ELR (cell line): ENCODE measurements around the gene RDH13.
"Not testable (repeated sequence)": the region's sequence is repeated elsewhere in the genome, so short reads cannot be mapped to it uniquely, and the experiment has no call there.

ENCODE experiments used
- DNase-seq: peaks from one replicate; pipeline ENCODE4 v3.0.0-alpha.2; 2015; ENCODE audit warnings: low read depth

The RDH13 gene

DNA sequence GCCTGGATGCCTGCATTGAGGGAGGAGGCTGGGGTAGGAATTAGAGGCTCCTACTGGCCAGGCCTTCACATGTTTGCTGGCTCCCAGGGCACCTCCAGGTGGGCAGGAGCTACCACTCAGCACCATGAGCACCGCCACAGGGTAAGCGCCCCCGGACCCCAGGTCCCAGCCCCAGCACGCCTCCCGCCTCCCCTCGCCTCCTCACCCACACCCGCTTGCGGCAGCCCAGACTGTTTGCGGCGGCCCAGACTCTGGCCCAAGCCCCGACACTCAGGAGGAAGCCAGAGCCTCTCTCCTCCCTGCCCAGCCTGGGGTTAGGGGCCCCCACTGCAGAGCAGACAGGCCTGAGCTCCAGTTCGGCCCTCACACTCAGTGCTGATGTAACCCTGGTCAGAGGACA is 13.4 kb upstream of the RDH13 start:
- DNase-seq, result no peak

DNA sequence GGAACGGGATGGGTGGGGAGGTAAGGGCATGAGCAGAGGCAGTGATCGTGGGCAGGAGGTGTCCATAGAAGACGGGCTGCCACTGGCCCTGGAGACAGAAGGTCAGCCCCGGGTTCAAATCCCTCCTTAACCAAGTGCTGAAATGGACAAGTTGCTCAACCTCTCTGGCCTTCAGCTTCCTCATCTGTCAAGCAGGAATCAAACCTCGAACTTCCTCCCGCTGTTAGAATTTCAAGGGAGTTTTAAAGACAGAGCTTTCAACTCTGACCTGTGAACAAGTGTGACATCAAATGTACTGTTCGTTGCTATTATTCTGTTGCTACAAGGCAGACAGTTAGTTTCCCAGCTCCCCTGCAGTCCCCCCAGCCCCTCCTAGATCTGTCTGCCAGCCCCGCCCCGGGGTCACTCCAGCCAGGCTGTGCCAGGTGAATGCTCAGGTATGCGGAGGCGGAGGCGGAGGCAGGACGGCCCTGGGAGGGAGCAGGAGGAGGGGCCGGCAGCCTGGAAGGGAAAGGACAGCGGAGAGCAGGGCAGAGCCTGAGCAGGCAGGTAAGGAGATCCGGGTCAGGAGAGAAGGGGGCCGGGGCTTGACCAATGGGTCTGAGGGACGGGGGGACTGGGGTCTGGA is 12.5 kb upstream of the RDH13 start, which contains the start of gene EPS8L1:
Gene EPS8L1 (plus strand): TSS at position 499 of the 628 bp plus-strand sequence. CDS start 576 bp downstream, outside the sequence.
- no peak for DNase-seq

DNA sequence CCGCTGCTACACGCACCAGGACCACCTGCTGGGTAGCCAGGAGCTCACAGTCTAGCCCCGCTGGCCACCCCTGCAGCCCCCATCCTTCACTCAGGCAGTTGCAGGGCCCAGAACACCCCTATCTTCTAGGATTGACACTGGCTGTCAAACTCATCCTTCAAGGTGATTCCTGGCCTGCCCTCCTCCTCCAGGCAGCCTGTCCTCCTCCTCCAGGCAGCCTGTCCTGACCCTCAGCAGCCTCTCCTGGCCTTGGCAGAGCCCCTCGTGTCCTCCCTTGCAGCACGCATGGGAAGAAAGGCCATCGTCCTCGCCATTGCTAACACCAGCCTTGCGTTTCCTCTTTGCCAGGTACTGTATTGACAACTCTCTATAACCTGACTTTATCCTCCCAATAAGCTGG is 9.0 kb upstream of the RDH13 start:
- DNase-seq, result no peak

DNA sequence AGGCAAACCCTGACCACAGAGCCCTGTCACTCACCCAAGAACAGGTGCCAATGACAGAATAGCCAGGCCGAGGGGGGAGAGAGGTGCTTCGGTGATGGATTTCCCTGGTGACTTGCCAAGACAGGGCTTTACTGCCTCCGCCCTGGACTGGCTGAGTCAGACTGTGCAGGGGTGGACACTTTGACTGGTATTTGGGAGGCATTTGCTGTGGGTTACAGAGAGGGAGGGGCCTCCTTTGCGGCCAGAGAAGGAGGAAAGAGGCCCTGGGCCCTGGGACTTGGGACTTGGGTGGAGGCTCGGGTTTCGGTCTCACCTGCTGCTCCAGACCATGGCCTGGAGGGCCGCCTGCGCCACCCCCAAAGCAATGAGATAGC is 8.2 kb upstream of the RDH13 start:
- peak; percentile 72 for DNase-seq

DNA sequence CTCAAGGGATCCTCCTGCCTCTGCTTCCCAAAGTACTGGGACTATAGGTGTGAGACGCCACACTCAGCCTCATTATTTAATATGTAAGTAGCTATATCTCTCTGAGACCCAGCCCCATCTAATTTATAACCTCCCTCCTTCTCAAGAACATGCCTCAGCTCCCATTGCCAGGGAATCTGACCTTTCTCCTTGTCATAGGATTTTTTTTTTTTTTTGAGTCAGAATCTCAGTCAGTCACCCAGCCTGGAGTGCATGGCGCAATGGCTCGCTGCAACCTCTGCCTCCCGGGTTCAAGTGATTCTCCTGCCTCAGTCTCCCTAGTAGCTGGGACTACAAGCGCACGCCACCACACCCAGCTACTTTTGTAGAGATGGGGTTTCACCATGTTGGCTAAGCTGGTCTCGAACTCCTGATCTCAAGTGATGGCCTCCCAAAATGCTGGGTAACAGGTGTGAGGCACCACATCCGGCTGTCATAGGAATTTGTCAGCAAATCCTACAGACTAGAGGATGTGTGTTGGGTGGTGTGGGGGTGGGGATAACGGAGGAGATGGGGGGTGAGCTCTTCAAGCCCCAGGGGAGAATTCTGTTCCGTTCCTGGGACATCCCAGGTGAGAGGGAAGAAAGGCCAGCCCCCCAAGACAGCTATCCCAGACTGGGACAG is 7.6 kb upstream of the RDH13 start:
- DNase-seq, result no peak

DNA sequence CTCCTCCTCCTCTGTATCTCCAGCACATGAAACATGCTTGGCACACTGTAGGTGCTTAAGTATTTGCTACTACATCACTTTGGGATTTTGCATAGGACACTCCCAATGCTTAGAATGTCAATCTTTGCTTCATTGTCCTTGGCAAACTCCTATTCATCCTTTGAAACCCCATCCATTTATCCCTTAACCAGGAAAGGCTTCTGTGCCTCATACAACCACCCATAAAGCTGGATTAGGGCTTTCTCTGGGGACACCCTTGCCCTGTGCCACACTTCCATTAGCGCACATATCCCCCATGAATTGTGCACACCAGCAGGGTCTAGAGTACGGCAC is 6.9 kb upstream of the RDH13 start:
- DNase-seq, result no peak

DNA sequence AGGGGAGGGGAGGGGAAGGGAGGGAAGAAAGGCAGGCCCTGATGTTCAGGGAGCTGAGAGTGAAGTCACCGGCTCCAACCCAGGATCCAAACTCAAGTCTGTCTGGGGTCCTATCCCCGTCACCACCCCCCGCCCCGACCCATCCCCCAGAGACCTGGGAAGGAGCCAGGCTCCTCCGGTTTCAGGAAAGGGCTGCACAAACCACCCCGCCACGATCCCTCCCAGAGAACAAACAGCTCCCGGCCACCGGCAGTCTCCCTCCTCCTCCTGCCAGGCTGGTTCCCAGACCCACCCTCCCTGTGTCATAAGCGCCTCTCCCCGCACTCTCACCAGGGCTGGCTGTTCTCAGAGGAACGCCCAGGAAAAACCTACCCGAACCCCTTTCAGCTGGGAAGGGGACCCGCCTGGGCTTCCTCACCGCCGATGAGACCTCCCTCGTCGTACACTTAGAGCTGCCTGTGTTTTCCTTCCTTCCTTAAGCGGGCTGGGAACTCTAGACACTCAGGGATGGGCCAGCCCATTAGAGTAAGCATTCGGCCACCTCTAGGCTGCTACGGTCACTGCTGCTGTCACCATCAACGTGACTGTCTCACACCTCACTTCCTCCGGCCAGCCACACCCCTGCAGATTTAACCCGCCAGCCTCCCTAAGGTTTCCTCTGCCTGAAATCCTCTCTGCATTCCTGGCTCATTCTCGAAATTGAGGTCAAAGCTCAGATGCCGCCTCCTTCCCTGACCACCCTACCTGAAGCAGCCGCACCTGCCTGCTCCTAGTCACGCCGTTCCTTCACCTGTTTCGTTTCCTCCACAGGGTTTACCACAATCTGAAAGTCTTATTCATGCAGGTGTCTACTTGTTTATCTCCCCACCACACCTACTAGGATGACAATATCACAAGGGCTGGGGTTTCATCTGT is 6.3 kb upstream of the RDH13 start:
- DNase-seq, result peak; percentile 19

DNA sequence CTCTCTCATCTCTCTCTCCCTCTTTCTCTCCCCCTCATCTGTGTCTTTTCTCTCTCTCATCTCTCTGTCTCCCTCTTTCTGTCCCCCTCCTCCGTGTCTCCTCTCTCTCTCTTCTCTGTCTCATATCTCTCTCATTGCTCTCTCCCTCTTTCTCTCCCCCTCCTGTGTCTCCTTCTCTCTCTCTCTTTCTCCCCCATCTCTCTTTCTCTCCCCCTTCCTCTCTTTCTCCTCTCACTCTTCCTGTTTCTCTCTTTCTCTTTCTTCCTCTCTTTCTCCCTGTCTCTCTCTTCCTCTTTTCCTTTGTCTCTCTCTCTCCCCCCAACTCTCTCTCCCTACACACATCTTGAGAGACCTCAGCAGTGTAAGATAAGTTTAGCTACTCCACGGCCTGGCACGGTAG is 4.9 kb upstream of the RDH13 start:
- DNase-seq, result no peak

DNA sequence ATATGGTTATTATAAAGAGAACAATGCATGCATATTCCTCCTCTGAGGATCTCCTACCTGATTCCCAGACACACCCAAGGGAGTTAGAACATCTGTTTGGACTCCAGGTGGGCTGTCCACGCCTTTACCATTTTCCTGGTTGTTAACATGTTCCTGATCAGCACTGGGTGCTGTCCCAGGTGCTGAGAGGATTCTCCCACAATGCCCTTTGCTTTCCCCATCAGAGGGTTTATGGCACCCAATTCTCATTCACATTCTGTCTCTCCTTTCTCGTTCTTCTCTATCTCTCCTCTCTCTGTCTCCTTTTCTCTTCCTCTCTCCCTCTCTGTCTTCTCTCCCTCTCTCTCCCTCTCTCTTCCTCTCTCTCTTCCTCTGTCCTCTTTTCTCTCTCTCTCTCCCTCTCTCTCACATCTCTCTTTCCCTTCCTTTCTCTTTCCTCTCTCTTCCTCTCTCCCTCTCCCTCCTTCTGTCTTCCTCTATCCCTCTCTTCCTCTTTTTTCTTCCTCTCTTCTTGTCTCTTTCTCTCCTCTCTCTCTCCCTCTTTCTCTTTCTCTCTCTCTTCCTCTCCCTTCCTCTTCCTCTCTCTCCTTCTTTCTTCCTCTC is 3.3 kb upstream of the RDH13 start:
- no peak for DNase-seq

DNA sequence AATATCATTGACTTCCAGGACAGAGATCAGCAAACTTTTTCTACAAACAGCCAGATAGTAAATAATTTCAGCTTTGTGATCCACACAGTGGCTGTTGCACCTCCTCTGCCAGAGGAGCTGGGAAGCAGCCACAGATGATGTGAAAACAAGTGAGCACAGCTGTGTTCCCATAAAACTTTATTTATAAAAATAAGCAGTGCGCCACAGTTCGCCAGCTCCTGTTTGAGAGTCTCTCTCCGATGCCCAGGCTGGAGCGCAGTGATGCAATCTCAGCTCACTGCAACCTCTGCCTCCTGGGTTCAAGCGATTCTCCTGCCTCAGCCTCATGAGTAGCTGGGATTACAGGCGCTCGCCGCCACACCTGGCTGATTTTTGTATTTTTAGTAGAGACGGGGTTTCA is 2.6 kb upstream of the RDH13 start:
- not testable (repeated sequence) for DNase-seq

DNA sequence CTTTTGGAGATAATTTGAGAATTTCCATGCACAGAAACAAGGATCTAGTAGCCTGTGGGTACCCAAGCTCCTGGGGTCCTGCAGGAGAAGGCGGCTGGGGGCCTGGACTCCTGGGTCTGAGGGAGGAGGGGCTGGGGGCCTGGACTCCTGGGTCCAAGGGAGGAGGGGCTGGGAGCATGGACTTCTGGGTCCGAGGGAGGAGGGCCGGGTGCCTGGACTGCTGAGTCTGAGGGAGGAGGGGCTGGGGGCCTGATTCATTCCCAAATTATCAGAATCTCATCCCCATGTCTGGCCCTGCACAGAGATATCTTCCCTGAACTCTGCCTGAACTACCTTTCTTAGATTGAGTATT is 520 bp upstream of the RDH13 start:
- DNase-seq, result no peak

DNA sequence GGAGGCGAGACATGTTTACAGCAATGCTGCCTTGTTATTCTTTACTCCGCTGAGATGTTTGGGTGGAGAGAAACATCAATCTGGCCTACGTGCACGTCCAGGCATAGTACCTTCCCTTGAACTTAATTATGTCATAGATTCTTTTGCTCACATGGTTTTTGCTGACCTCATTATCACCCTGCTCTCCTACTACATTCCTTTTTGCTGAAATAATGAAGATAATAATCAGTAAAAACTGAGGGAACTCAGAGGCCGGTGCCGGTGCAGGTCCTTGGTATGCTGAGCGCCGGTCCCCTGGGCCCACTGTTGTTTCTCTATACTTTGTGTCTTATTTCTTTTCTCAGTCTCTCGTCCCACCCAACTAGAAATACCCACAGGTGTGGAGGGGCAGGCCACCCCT is 2.7 kb downstream of the RDH13 start:
- not testable (repeated sequence) for DNase-seq

DNA sequence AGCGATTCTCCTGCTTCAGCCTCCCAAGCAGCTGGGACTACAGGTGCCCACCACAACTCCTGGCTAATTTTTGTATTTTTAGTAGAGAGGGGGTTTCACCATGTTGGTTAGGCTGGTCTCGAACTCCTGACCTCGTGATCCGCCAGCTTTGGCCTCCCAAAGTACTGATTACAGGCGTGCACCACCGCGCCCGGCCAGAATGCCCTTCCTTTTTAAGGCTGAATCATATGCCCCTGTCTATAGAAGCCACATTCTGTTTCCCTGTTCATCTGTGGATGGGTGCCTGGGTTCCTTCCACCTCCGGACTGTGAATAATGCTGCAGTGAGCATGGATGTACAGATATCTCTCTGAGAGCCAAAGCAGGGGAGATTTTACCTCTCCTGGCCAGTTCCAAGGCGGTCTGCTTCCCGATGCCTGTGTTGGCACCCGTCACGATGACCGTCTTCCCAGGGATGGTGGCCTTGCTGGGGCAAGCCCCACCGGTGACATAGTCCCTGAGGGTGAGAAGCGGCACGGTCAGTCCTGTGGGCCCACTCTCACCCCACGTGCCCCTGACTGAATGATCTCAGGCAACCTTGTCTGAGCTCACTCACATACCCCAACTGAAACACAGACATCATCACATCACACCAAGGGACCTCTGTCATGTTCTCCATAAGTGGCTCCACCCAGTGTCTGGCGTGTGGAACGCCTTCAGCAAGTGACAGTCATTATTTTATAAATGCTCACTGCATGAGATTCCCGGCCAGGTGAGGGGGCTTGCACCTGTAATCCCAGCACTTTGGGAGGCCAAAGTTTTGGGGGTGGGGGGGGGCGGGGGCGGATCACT is 4.0 kb downstream of the RDH13 start:
- no peak for DNase-seq

DNA sequence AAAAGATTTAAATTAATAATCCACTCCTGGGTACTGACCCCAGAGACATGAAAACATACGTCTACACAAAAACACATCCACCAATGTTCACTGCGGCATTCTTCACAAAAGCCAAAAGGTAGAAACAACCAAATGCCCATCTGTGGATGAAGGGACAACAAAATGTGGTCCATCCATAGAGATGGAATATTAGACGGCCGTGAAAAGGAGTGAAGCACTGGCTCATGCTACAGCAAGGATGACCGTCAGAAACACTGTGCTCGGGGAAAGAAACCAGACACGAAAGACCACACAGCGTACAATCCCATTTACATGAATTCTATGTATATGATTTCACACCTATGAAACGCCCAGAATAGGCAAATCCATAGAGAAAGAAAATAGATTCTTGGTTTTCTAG is 6.1 kb downstream of the RDH13 start:
- no peak for DNase-seq

DNA sequence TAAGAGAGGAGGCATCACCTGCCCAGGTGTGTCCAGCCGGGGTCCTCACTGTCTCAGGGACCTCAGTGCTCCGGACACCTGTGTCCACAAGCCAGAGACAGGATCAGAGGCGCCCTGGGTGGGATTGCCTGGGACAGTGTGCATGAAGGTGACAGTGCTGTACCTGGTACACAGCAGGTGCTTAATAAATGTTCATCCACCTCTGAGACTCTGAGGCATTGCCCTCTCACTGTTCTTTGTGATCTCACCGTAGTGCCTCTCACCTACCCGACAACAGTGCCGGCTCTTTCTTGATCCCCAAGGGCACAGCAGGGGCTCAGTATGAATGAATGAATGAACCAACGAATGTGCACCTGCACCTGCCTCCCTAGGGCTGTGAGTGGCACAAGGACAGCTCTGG is 9.2 kb downstream of the RDH13 start:
- no peak for DNase-seq

DNA sequence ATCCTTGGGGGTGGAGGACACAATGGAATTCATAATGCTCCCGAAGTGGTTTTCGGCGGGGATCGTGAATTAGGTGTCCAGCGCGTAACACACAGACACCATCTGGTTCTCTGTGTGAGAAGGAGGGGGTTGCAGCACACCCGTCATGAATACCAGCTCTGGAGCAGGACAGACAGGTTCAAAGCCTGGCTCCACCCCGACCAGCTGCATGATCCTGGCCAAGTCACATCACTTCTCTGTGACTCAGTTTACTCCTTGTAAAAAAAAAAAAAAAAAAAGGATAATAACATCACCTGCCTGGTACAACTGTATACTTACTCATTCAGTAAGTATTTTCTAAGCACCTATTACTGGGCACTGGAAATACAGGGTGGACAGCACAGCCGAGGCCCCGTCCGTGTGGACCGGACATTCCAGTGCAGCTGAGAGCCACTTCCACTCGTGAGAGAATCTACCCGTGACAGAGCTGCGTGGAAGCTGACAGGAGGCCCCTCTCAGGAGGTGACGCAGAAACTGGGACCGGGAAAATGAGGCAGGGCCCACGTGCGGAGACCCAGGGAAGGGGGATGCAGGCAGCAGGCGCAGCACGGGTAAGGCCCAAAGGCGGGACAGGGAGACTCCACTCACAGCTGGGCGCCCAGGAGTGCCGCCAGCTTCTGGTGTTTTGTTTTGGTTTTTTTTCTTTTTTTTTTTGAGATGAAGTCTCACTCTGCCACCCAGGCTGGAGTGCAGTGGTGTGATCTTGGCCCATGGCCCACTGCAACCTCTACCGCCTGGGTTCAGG is 12.0 kb downstream of the RDH13 start:
- DNase-seq, result no peak

DNA sequence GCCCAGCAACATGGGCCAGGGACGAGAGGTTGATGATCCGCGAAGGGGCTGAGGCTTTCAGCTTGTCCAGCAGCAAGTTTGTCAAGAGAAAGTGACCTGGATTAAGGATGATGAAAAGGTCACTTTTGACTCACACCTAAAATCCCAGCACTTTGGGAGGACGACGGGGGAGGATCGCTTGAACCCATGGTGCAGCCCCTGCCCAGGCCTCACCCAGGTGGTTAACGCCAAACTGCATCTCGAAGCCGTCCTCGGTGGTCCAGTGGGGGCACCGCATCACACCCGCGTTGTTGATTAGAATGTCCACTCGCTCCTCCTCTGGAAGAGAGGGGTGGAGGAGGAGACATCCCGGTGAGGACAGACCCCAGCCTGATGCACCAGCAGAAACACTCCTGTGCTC is 14.5 kb downstream of the RDH13 start:
- no peak for DNase-seq

DNA sequence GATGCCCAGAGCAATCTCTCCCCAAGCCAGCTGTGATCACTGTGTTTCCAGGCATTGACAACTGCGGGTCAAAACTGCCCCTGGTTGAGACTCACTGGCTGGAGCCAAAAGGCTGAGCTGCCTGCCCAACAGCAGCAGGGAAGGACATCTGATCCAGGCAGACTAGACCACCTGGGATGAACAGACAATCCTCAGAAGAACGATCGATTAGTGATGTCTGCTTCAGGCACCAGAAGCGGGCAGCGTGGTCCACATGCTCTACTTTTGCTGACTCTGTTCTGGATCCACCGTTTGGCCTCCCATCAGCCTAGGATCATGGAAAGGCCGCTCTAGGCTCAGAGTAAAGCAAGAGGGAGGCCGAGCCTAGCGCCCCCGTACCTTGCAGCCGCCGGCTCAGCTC is 15.0 kb downstream of the RDH13 start:
- no peak for DNase-seq

DNA sequence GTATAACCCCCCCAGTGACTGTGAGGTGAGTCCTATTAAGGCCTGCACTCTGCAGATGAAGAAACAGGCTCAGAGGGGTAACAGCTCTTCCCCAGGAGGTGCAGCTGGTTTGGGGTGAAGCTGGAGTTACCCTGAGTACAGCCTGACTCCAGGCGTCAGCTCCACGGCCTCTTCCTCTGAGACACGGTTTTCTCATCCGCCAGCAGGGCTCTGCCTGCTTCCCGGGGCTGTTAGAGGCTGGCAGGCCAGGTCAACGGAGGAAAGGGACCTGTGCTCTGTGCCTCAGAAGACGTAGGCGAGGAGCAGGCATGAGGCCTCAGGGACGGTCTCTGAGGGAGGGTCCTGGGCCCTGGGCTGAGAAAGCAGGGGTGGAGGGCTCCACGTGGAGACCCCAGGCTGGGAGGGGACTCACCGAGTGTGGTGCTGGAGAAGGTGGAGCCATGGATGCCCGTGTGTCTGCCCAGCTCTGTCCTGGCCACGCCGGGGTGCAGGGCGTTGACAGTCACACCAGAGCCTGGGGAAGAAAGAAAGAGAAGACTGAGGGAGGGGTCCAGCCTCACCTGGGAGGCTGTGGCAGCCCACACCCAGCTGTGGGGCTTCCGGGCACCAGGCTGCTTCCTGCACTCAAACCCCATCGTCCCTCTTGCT is 15.8 kb downstream of the RDH13 start:
- no peak for DNase-seq
